Measurements from ENCODE around the gene ERCC2. TPM values are rescaled to one million over a fixed set of nuclear protein-coding genes. Genes with fewer than 3 reads are reported as not detected.

Gene ERCC2
- total RNA-seq, 1 donor from 2014 or later = 31.0 TPM

- no peaks in the 10 kb centered on the region for H3K9me3 ChIP-seq (ENCODE audit: low read depth)
- no peak overlapping the region for H3K4me2 ChIP-seq
- no peak overlapping the region for H3K27ac ChIP-seq
- TF ChIP-seq EZH2 (IDR thresholded peaks at IDR 0.05) = no peak
- no peak for TF ChIP-seq CTCF (IDR thresholded peaks at IDR 0.05)
- no peak for TF ChIP-seq EZH2phosphoT487 (IDR thresholded peaks at IDR 0.05)
- no peak for DNase-seq (ENCODE audit: low spot score)
- H3F3A ChIP-seq (ENCODE audit: low read depth) = peaks cover 17% of the 10 kb centered on the region
- H3K4me3 Mint-ChIP-seq = no peak overlapping the region
- no peak overlapping the region for H3K4me3 ChIP-seq
- peaks cover 5% of the 10 kb centered on the region for H3K4me1 Mint-ChIP-seq
- H3K9me3 Mint-ChIP-seq = no peaks in the 10 kb centered on the region
- H3K27me3 Mint-ChIP-seq (ENCODE audit: insufficient read depth, low read depth) = peaks cover 14% of the 10 kb centered on the region
- H3K4me1 ChIP-seq = no peaks in the 10 kb centered on the region
- no peaks in the 10 kb centered on the region for H3K36me3 ChIP-seq
- no peaks in the 10 kb centered on the region for H3K27me3 ChIP-seq
- peaks cover 4% of the 10 kb centered on the region for H3K36me3 Mint-ChIP-seq
- no peaks in the 10 kb centered on the region for H4K20me1 ChIP-seq (ENCODE audit: low read depth)
- no peak overlapping the region for H3K27ac Mint-ChIP-seq
- no peak overlapping the region for H2AFZ ChIP-seq (replicated peaks)
- no peak overlapping the region for H3K9ac ChIP-seq
- no peaks in the 10 kb centered on the region for H3K79me2 ChIP-seq (ENCODE audit: low read depth)
These were observed 63.0 kb downstream of the ERCC2 start for GRCh38 chr19:45307361-45307760.

- Mint-ChIP-seq H3K36me3 (peaks cover 4% of the 10 kb centered on the region), H3K4me1 (peaks cover 5% of the 10 kb centered on the region), H3K4me3 (no peak overlapping the region), H3K9me3 (no peaks in the 10 kb centered on the region), H3K27ac (no peak overlapping the region), H3K27me3 (ENCODE audit: insufficient read depth, low read depth) (peaks cover 14% of the 10 kb centered on the region)
- Histone ChIP-seq H3K4me2 (no peak overlapping the region), H3K4me1 (no peaks in the 10 kb centered on the region), H4K20me1 (ENCODE audit: low read depth) (no peaks in the 10 kb centered on the region), H3K9me3 (ENCODE audit: low read depth) (no peaks in the 10 kb centered on the region), H3K9ac (no peak overlapping the region), H3K4me3 (no peak overlapping the region), H3K27ac (no peak overlapping the region), H3K27me3 (no peaks in the 10 kb centered on the region), H2AFZ (replicated peaks) (no peak overlapping the region), H3K36me3 (no peaks in the 10 kb centered on the region), H3F3A (ENCODE audit: low read depth) (peaks cover 17% of the 10 kb centered on the region), H3K79me2 (ENCODE audit: low read depth) (no peaks in the 10 kb centered on the region)
- TF ChIP-seq EZH2phosphoT487 (IDR thresholded peaks at IDR 0.05) = no peak
- TF ChIP-seq EZH2 (IDR thresholded peaks at IDR 0.05) = no peak
- no peak for TF ChIP-seq CTCF (IDR thresholded peaks at IDR 0.05)
- DNase-seq (ENCODE audit: low spot score) = no peak
These were observed 63.8 kb downstream of the ERCC2 start for GRCh38 chr19:45306518-45307027.

GRCh38 chr19:45306040-45306439 lies 64.3 kb downstream of the ERCC2 start:
- no peak overlapping the region for H3K4me2 ChIP-seq
- no peak overlapping the region for H3K4me3 ChIP-seq
- H4K20me1 ChIP-seq (ENCODE audit: low read depth) = no peaks in the 10 kb centered on the region
- no peak for TF ChIP-seq EZH2phosphoT487 (IDR thresholded peaks at IDR 0.05)
- no peak for TF ChIP-seq CTCF (IDR thresholded peaks at IDR 0.05)
- TF ChIP-seq EZH2 (IDR thresholded peaks at IDR 0.05) = no peak
- no peak overlapping the region for H3K27ac ChIP-seq
- Mint-ChIP-seq H3K4me1 (peaks cover 5% of the 10 kb centered on the region), H3K36me3 (peaks cover 4% of the 10 kb centered on the region), H3K4me3 (no peak overlapping the region), H3K27me3 (ENCODE audit: insufficient read depth, low read depth) (peaks cover 12% of the 10 kb centered on the region), H3K27ac (no peak overlapping the region), H3K9me3 (no peaks in the 10 kb centered on the region)
- H3K4me1 ChIP-seq = no peaks in the 10 kb centered on the region
- peaks cover 17% of the 10 kb centered on the region for H3F3A ChIP-seq (ENCODE audit: low read depth)
- no peaks in the 10 kb centered on the region for H3K36me3 ChIP-seq
- no peak for DNase-seq (ENCODE audit: low spot score)
- no peaks in the 10 kb centered on the region for H3K27me3 ChIP-seq
- H3K79me2 ChIP-seq (ENCODE audit: low read depth) = no peaks in the 10 kb centered on the region
- H2AFZ ChIP-seq (replicated peaks) = no peak overlapping the region
- H3K9me3 ChIP-seq (ENCODE audit: low read depth) = no peaks in the 10 kb centered on the region
- H3K9ac ChIP-seq = no peak overlapping the region
